CD8-positive, alpha-beta memory T cell (primary cell): ENCODE results near the gene SP9. TPM values are rescaled to one million over a fixed set of nuclear protein-coding genes. Genes with fewer than 3 reads are reported as not detected.

Source experiments
- polyA plus RNA-seq: library from polyadenylated mRNA; unstranded; fragments of 300-500 nt; fragmentation: Illumina TruSeq; gene quantifications from one replicate; pipeline ENCODE4 v1.2.3, GENCODE V29; 2021
- total RNA-seq, 2 experiments: library from RNA; stranded (reverse); gene quantifications; one replicate each; pipeline ENCODE4 v1.2.3, GENCODE V29; 2021

SP9 gene
- total and polyA plus RNA-seq, 3 experiments from 2014 or later, result not detected

Other genes starting within 250 kb of the SP9 start
- 100 to 1,000 TPM; 139 to 146 TPM for gene OLA1, start 86.4 kb upstream of the SP9 start, total RNA-seq
- gene OLA1, start 86.4 kb upstream of the SP9 start, polyA plus RNA-seq, result 63.4 TPM
- gene SCRN3, start 60.8 kb downstream of the SP9 start, total RNA-seq, result 10 to 100 TPM; 15.8 to 16.0 TPM
- 10.2 TPM for gene SCRN3, start 60.8 kb downstream of the SP9 start, polyA plus RNA-seq
- 1 to 10 TPM; 4.5 to 6.2 TPM for gene GPR155, start 152.1 kb downstream of the SP9 start, total RNA-seq
- 12.6 TPM for gene GPR155, start 152.1 kb downstream of the SP9 start, polyA plus RNA-seq